GM23338 (cell line): ENCODE data around the gene CHCHD6. TPM values are rescaled to one million over a fixed set of nuclear protein-coding genes. Genes with fewer than 3 reads are reported as not detected.

Source experiments
- ATAC-seq: fragments of 200-7000 bp; cut with Tn5 transposase; 3 replicates; pipeline ENCODE4 v1.9.1; 2020
- DNase-seq: peaks from one replicate; pipeline ENCODE4 v3.0.0-alpha.2; 2015; ENCODE audit warnings: low spot score
- H2AFZ ChIP-seq: fragments of 200-600 bp; sonication (generic); 2 replicates; pipeline ENCODE4 v1.8.0; 2016; ENCODE audit warnings: antibody characterized with exemption, mild to moderate bottlenecking, moderate library complexity
- H3F3A ChIP-seq: fragments of 200-600 bp; sonication (generic); replicated peaks from 2 replicates; pipeline ENCODE4 v1.8.0; 2017; ENCODE audit warnings: antibody characterized with exemption, mixed run types, low read depth
- H3K27ac ChIP-seq: fragments of 200-600 bp; sonication (generic); 2 replicates; pipeline ENCODE4 v1.6.1; 2016; ENCODE audit warnings: low read depth
- H3K27me3 ChIP-seq: fragments of 200-600 bp; sonication (generic); 2 replicates; pipeline ENCODE4 v1.8.0; 2016; ENCODE audit warnings: mild to moderate bottlenecking, mixed run types, moderate library complexity; ENCODE audit not compliant: insufficient read depth
- H3K36me3 ChIP-seq: fragments of 200-600 bp; sonication (generic); 2 replicates; pipeline ENCODE4 v1.8.0; 2016; ENCODE audit warnings: mild to moderate bottlenecking; ENCODE audit not compliant: insufficient read depth
- H3K4me1 ChIP-seq: fragments of 200-600 bp; sonication (generic); 2 replicates; pipeline ENCODE4 v1.8.0; 2016; ENCODE audit warnings: mild to moderate bottlenecking, moderate library complexity; ENCODE audit not compliant: insufficient read depth
- H3K4me2 ChIP-seq: fragments of 200-600 bp; sonication (generic); 2 replicates; pipeline ENCODE4 v1.7.1; 2017; ENCODE audit warnings: mixed run types
- H3K4me3 ChIP-seq: fragments of 200-600 bp; sonication (generic); 2 replicates; pipeline ENCODE4 v1.6.1; 2016; ENCODE audit warnings: mixed run types
- H3K79me2 ChIP-seq: fragments of 200-600 bp; sonication (generic); replicated peaks from 2 replicates; pipeline ENCODE4 v1.8.0; 2017; ENCODE audit warnings: mild to moderate bottlenecking; ENCODE audit not compliant: insufficient read depth
- H3K9me2 ChIP-seq: fragments of 200-600 bp; sonication (generic); 2 replicates; pipeline ENCODE4 v1.8.0; 2017; ENCODE audit not compliant: insufficient read depth
- H4K20me1 ChIP-seq: fragments of 200-600 bp; sonication (generic); replicated peaks from 2 replicates; pipeline ENCODE4 v1.8.0; 2017; ENCODE audit warnings: mild to moderate bottlenecking; ENCODE audit not compliant: insufficient read depth
- H3K27ac Mint-ChIP-seq: 2 replicates; pipeline ENCODE4 v1.8.0; 2020; ENCODE audit warnings: inconsistent platforms, mild to moderate bottlenecking, moderate library complexity, mixed read lengths
- H3K27me3 Mint-ChIP-seq: 3 replicates; pipeline ENCODE4 v1.8.0; 2022; ENCODE audit warnings: low read depth, mild to moderate bottlenecking, moderate library complexity, mixed read lengths, inconsistent platforms; ENCODE audit not compliant: insufficient read depth, poor library complexity
- H3K36me3 Mint-ChIP-seq: 3 replicates; pipeline ENCODE4 v1.8.0; 2021; ENCODE audit warnings: low read depth, mild to moderate bottlenecking, inconsistent platforms, moderate library complexity, mixed read lengths
- H3K4me1 Mint-ChIP-seq: 3 replicates; pipeline ENCODE4 v1.8.0; 2020; ENCODE audit warnings: mild to moderate bottlenecking, inconsistent platforms, mixed read lengths
- H3K4me3 Mint-ChIP-seq: 3 replicates; pipeline ENCODE4 v1.8.0; 2021; ENCODE audit warnings: moderate library complexity, mild to moderate bottlenecking, inconsistent platforms, mixed read lengths
- H3K9me3 Mint-ChIP-seq: 3 replicates; pipeline ENCODE4 v1.8.0; 2020; ENCODE audit warnings: moderate library complexity, mild to moderate bottlenecking, inconsistent platforms, mixed read lengths
- CREB1 ChIP-seq: fragments of 250-450 bp; sonication (Bioruptor Pico); IDR thresholded peaks from 2 replicates; pipeline ENCODE4 v1.5.0; 2020; ENCODE audit warnings: low read depth, mild to moderate bottlenecking, moderate library complexity
- CTCF ChIP-seq, 2 experiments: fragments of 200-600 bp in 1 of 2; sonication (generic) in 1 of 2; conservative IDR thresholded peaks; 2 replicates each; pipeline versions ENCODE4 v1.5.1 to v1.6.1; 2016 to 2017; ENCODE audit warnings: antibody characterized with exemption in 2 of 2, low read depth in 2 of 2, mild to moderate bottlenecking in 2 of 2, moderate library complexity in 1 of 2
- ETS1 ChIP-seq: IDR thresholded peaks from 2 replicates; pipeline ENCODE4 v1.6.1; 2016; ENCODE audit warnings: antibody characterized with exemption
- EZH2 ChIP-seq: fragments of 200-600 bp; sonication (generic); IDR thresholded peaks from one replicate; pipeline ENCODE4 v1.8.0; 2017; ENCODE audit warnings: antibody characterized with exemption, mild to moderate bottlenecking, low read depth; ENCODE audit not compliant: unreplicated experiment
- EZH2phosphoT487 ChIP-seq: fragments of 200-600 bp; sonication (generic); IDR thresholded peaks from one replicate; pipeline ENCODE4 v1.8.1; 2018; ENCODE audit warnings: antibody characterized with exemption; ENCODE audit not compliant: unreplicated experiment
- POLR2AphosphoS5 ChIP-seq: IDR thresholded peaks from 2 replicates; pipeline ENCODE4 v1.6.1; 2016; ENCODE audit warnings: antibody characterized with exemption, low read depth
- REST ChIP-seq: IDR thresholded peaks from one replicate; pipeline ENCODE4 v1.6.1; 2018; ENCODE audit warnings: antibody characterized with exemption; ENCODE audit not compliant: unreplicated experiment
- STAT1 ChIP-seq: IDR thresholded peaks from one replicate; pipeline ENCODE4 v1.6.1; 2016; ENCODE audit warnings: antibody characterized with exemption; ENCODE audit not compliant: unreplicated experiment
- ZNF114 ChIP-seq: fragments of 250-450 bp; sonication (Bioruptor Pico); IDR thresholded peaks from 2 replicates; pipeline ENCODE4 v1.5.0; 2020; ENCODE audit warnings: mild to moderate bottlenecking, moderate library complexity
- ZNF331 ChIP-seq: fragments of 250-450 bp; sonication (Bioruptor Pico); IDR thresholded peaks from 2 replicates; pipeline ENCODE4 v1.5.0; 2020; ENCODE audit warnings: low read depth, mild to moderate bottlenecking, moderate library complexity
- polyA plus RNA-seq: library from polyadenylated mRNA; unstranded; fragments of >200 nt; fragmentation: Nextera tagmentation; extraction: Ambion mirVana; gene quantifications from 2 replicates; pipeline ENCODE4 v1.2.1, GENCODE V29; 2016
- total RNA-seq: library from RNA; depleted of rRNA; stranded (reverse); fragments of >200 nt; shearing (Covaris generic); gene quantifications from 2 replicates; pipeline ENCODE4 v1.2.3, GENCODE V29; 2014

CHCHD6 gene
- total and polyA plus RNA-seq, 2 experiments from 2014 or later = 28.8 to 43.0 TPM

- TF ChIP-seq ZNF331 (CRISPR knock-in tag) = no peak
- peak; percentile 55 to 77 for TF ChIP-seq CTCF (conservative IDR thresholded peaks at IDR 0.05; ENCODE audit: low read depth in 2 of 2)
- TF ChIP-seq CREB1 (CRISPR knock-in tag) = 0 out of 2 replicates have a peak, but pooled peaks have one; percentile 37
- peak; percentile 82 for TF ChIP-seq ETS1
- TF ChIP-seq STAT1 = no peak
Observed at GRCh38 chr3:127002195-127003174, 298.4 kb downstream of the CHCHD6 start (continued).

- H3K36me3 Mint-ChIP-seq = peaks cover 6% of the 10 kb centered on the region; the same call in 2 of the 3 replicates
- no peak for TF ChIP-seq ZNF114
- TF ChIP-seq CREB1 (CRISPR knock-in tag) = no peak
- TF ChIP-seq EZH2phosphoT487 = no peak
- peaks cover 10% of the 10 kb centered on the region; the same call in 1 of the 2 replicates for H3K4me1 ChIP-seq
- no peaks in the 10 kb centered on the region for H3K36me3 ChIP-seq
- no peaks in the 10 kb centered on the region for H3K27me3 ChIP-seq
- no peak overlapping the region for H3K4me3 Mint-ChIP-seq
- H3K27ac ChIP-seq = no peak overlapping the region
- no peaks in the 10 kb centered on the region; the same call in 1 of the 2 replicates for H4K20me1 ChIP-seq
- ATAC-seq (no peak), DNase-seq (no peak)
- no peak overlapping the region for H2AFZ ChIP-seq
- H3K4me2 ChIP-seq = no peak overlapping the region
- H3K27ac Mint-ChIP-seq = no peak overlapping the region
- peaks cover 21% of the 10 kb centered on the region for H3K4me1 Mint-ChIP-seq
- no peak overlapping the region for H3K4me3 ChIP-seq
- H3F3A ChIP-seq = no peaks in the 10 kb centered on the region
- no peaks in the 10 kb centered on the region; the same call in 2 of the 3 replicates for H3K9me3 Mint-ChIP-seq
- H3K9me2 ChIP-seq = no peaks in the 10 kb centered on the region
- H3K79me2 ChIP-seq = peaks cover 5% of the 10 kb centered on the region; the same call in 1 of the 2 replicates
- H3K27me3 Mint-ChIP-seq = peaks cover 7% of the 10 kb centered on the region
Observed at GRCh38 chr3:127003175-127003555, 299.1 kb downstream of the CHCHD6 start.

- no peaks in the 10 kb centered on the region for H3K27me3 ChIP-seq
- no peaks in the 10 kb centered on the region for H3F3A ChIP-seq
- H3K4me3 ChIP-seq = no peak overlapping the region
- H3K4me1 ChIP-seq = peaks cover 10% of the 10 kb centered on the region; the same call in 1 of the 2 replicates
- H3K36me3 ChIP-seq = no peaks in the 10 kb centered on the region
- H3K27ac ChIP-seq = 0 out of 2 replicates have a peak overlapping the region, but pooled peaks have one; percentile 14
- no peaks in the 10 kb centered on the region for H3K79me2 ChIP-seq
- Mint-ChIP-seq H3K27me3 (peaks cover 7% of the 10 kb centered on the region), H3K9me3 (no peaks in the 10 kb centered on the region; the same call in 2 of the 3 replicates), H3K4me1 (peaks cover 15% of the 10 kb centered on the region), H3K27ac (peak overlapping the region; percentile 62; the same call in 1 of the 2 replicates), H3K36me3 (peaks cover 6% of the 10 kb centered on the region; the same call in 2 of the 3 replicates), H3K4me3 (no peak overlapping the region)
- H2AFZ ChIP-seq = no peak overlapping the region
- DNase-seq (no peak), ATAC-seq (no peak)
- no peaks in the 10 kb centered on the region for H3K9me2 ChIP-seq
- H3K4me2 ChIP-seq = no peak overlapping the region
- H4K20me1 ChIP-seq = no peaks in the 10 kb centered on the region; the same call in 1 of the 2 replicates
- TF ChIP-seq EZH2 (no peak), POLR2AphosphoS5 (no peak), REST (no peak), ZNF331 (CRISPR knock-in tag) (no peak)
Observed at GRCh38 chr3:127003601-127004280, 299.7 kb downstream of the CHCHD6 start.
